GM23338 (cell line): ENCODE data around the gene NINJ1.

ENCODE experiments used
- CREB1 ChIP-seq: fragments of 250-450 bp; sonication (Bioruptor Pico); IDR thresholded peaks from 2 replicates; pipeline ENCODE4 v1.5.0; 2020; ENCODE audit warnings: low read depth, mild to moderate bottlenecking, moderate library complexity
- ETS1 ChIP-seq: IDR thresholded peaks from 2 replicates; pipeline ENCODE4 v1.6.1; 2016; ENCODE audit warnings: antibody characterized with exemption
- EZH2 ChIP-seq: fragments of 200-600 bp; sonication (generic); IDR thresholded peaks from one replicate; pipeline ENCODE4 v1.8.0; 2017; ENCODE audit warnings: antibody characterized with exemption, mild to moderate bottlenecking, low read depth; ENCODE audit not compliant: unreplicated experiment
- EZH2phosphoT487 ChIP-seq: fragments of 200-600 bp; sonication (generic); IDR thresholded peaks from one replicate; pipeline ENCODE4 v1.8.1; 2018; ENCODE audit warnings: antibody characterized with exemption; ENCODE audit not compliant: unreplicated experiment
- JUNB ChIP-seq: IDR thresholded peaks from one replicate; pipeline ENCODE4 v1.6.1; 2016; ENCODE audit warnings: antibody characterized with exemption; ENCODE audit not compliant: unreplicated experiment
- NANOG ChIP-seq: IDR thresholded peaks from 2 replicates; pipeline ENCODE4 v1.6.1; 2016; ENCODE audit warnings: antibody characterized with exemption, borderline replicate concordance
- POLR2AphosphoS5 ChIP-seq: IDR thresholded peaks from 2 replicates; pipeline ENCODE4 v1.6.1; 2016; ENCODE audit warnings: antibody characterized with exemption, low read depth
- STAT1 ChIP-seq: IDR thresholded peaks from one replicate; pipeline ENCODE4 v1.6.1; 2016; ENCODE audit warnings: antibody characterized with exemption; ENCODE audit not compliant: unreplicated experiment
- TF ChIP-seq, protein P1 (sequence below), 2 experiments: fragments of 200-600 bp in 1 of 2; sonication (generic) in 1 of 2; conservative IDR thresholded peaks; 2 replicates each; pipeline versions ENCODE4 v1.5.1 to v1.6.1; 2016 to 2017; ENCODE audit warnings: antibody characterized with exemption in 2 of 2, low read depth in 2 of 2, mild to moderate bottlenecking in 2 of 2, moderate library complexity in 1 of 2
- TF ChIP-seq, protein P2 (sequence below): fragments of 250-450 bp; sonication (Bioruptor Pico); IDR thresholded peaks from 2 replicates; pipeline ENCODE4 v1.5.0; 2020; ENCODE audit warnings: mild to moderate bottlenecking, moderate library complexity
- TF ChIP-seq, protein P3 (sequence below): IDR thresholded peaks from one replicate; pipeline ENCODE4 v1.6.1; 2018; ENCODE audit warnings: antibody characterized with exemption; ENCODE audit not compliant: unreplicated experiment

GRCh38 chr9:93166699-93167098, 32.6 kb upstream of the NINJ1 start:
- no peak for TF ChIP-seq POLR2AphosphoS5
- no peak for TF ChIP-seq EZH2phosphoT487
- TF ChIP-seq, protein P1, sequence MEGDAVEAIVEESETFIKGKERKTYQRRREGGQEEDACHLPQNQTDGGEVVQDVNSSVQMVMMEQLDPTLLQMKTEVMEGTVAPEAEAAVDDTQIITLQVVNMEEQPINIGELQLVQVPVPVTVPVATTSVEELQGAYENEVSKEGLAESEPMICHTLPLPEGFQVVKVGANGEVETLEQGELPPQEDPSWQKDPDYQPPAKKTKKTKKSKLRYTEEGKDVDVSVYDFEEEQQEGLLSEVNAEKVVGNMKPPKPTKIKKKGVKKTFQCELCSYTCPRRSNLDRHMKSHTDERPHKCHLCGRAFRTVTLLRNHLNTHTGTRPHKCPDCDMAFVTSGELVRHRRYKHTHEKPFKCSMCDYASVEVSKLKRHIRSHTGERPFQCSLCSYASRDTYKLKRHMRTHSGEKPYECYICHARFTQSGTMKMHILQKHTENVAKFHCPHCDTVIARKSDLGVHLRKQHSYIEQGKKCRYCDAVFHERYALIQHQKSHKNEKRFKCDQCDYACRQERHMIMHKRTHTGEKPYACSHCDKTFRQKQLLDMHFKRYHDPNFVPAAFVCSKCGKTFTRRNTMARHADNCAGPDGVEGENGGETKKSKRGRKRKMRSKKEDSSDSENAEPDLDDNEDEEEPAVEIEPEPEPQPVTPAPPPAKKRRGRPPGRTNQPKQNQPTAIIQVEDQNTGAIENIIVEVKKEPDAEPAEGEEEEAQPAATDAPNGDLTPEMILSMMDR (conservative IDR thresholded peaks at IDR 0.05; ENCODE audit: low read depth in 2 of 2): no peak
- no peak for TF ChIP-seq EZH2
- TF ChIP-seq, protein P2, sequence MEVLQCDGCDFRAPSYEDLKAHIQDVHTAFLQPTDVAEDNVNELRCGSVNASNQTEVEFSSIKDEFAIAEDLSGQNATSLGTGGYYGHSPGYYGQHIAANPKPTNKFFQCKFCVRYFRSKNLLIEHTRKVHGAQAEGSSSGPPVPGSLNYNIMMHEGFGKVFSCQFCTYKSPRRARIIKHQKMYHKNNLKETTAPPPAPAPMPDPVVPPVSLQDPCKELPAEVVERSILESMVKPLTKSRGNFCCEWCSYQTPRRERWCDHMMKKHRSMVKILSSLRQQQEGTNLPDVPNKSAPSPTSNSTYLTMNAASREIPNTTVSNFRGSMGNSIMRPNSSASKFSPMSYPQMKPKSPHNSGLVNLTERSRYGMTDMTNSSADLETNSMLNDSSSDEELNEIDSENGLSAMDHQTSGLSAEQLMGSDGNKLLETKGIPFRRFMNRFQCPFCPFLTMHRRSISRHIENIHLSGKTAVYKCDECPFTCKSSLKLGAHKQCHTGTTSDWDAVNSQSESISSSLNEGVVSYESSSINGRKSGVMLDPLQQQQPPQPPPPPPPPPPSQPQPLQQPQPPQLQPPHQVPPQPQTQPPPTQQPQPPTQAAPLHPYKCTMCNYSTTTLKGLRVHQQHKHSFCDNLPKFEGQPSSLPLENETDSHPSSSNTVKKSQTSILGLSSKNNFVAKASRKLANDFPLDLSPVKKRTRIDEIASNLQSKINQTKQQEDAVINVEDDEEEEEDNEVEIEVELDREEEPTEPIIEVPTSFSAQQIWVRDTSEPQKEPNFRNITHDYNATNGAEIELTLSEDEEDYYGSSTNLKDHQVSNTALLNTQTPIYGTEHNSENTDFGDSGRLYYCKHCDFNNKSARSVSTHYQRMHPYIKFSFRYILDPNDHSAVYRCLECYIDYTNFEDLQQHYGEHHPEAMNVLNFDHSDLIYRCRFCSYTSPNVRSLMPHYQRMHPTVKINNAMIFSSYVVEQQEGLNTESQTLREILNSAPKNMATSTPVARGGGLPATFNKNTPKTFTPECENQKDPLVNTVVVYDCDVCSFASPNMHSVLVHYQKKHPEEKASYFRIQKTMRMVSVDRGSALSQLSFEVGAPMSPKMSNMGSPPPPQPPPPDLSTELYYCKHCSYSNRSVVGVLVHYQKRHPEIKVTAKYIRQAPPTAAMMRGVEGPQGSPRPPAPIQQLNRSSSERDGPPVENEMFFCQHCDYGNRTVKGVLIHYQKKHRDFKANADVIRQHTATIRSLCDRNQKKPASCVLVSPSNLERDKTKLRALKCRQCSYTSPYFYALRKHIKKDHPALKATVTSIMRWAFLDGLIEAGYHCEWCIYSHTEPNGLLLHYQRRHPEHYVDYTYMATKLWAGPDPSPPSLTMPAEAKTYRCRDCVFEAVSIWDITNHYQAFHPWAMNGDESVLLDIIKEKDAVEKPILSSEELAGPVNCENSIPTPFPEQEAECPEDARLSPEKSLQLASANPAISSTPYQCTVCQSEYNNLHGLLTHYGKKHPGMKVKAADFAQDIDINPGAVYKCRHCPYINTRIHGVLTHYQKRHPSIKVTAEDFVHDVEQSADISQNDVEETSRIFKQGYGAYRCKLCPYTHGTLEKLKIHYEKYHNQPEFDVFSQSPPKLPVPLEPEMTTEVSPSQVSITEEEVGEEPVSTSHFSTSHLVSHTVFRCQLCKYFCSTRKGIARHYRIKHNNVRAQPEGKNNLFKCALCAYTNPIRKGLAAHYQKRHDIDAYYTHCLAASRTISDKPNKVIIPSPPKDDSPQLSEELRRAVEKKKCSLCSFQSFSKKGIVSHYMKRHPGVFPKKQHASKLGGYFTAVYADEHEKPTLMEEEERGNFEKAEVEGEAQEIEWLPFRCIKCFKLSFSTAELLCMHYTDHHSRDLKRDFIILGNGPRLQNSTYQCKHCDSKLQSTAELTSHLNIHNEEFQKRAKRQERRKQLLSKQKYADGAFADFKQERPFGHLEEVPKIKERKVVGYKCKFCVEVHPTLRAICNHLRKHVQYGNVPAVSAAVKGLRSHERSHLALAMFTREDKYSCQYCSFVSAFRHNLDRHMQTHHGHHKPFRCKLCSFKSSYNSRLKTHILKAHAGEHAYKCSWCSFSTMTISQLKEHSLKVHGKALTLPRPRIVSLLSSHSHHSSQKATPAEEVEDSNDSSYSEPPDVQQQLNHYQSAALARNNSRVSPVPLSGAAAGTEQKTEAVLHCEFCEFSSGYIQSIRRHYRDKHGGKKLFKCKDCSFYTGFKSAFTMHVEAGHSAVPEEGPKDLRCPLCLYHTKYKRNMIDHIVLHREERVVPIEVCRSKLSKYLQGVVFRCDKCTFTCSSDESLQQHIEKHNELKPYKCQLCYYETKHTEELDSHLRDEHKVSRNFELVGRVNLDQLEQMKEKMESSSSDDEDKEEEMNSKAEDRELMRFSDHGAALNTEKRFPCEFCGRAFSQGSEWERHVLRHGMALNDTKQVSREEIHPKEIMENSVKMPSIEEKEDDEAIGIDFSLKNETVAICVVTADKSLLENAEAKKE (CRISPR knock-in tag): no peak
- TF ChIP-seq, protein P3, sequence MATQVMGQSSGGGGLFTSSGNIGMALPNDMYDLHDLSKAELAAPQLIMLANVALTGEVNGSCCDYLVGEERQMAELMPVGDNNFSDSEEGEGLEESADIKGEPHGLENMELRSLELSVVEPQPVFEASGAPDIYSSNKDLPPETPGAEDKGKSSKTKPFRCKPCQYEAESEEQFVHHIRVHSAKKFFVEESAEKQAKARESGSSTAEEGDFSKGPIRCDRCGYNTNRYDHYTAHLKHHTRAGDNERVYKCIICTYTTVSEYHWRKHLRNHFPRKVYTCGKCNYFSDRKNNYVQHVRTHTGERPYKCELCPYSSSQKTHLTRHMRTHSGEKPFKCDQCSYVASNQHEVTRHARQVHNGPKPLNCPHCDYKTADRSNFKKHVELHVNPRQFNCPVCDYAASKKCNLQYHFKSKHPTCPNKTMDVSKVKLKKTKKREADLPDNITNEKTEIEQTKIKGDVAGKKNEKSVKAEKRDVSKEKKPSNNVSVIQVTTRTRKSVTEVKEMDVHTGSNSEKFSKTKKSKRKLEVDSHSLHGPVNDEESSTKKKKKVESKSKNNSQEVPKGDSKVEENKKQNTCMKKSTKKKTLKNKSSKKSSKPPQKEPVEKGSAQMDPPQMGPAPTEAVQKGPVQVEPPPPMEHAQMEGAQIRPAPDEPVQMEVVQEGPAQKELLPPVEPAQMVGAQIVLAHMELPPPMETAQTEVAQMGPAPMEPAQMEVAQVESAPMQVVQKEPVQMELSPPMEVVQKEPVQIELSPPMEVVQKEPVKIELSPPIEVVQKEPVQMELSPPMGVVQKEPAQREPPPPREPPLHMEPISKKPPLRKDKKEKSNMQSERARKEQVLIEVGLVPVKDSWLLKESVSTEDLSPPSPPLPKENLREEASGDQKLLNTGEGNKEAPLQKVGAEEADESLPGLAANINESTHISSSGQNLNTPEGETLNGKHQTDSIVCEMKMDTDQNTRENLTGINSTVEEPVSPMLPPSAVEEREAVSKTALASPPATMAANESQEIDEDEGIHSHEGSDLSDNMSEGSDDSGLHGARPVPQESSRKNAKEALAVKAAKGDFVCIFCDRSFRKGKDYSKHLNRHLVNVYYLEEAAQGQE: no peak
- no peak for TF ChIP-seq CREB1 (CRISPR knock-in tag)
- TF ChIP-seq NANOG: no peak
- TF ChIP-seq ETS1: no peak
- TF ChIP-seq JUNB: no peak
- no peak for TF ChIP-seq STAT1
